Subcutaneous abdominal adipose tissue (tissue), 5 donors: ENCODE results near the gene PRAF2.

Experiments
- H3K27ac ChIP-seq: one replicate; pipeline ENCODE4 v1.7.0; 2013; ENCODE audit warnings: low read depth, mild to moderate bottlenecking, inconsistent platforms, low read length, moderate library complexity
- H3K27me3 ChIP-seq, 5 donors: one replicate each; pipeline ENCODE4 v1.7.0; 2013; ENCODE audit warnings: low read length in 5 of 5, inconsistent platforms in 1 of 5; ENCODE audit not compliant: control insufficient read depth in 5 of 5, insufficient read depth in 4 of 5
- H3K36me3 ChIP-seq, 5 donors: one replicate each; pipeline ENCODE4 v1.7.0; 2013; ENCODE audit warnings: low read length in 5 of 5; ENCODE audit not compliant: control insufficient read depth in 5 of 5, insufficient read depth in 5 of 5
- H3K4me1 ChIP-seq, 5 donors: one replicate each; pipeline ENCODE4 v1.7.0; 2013; ENCODE audit warnings: low read length in 5 of 5, mild to moderate bottlenecking in 3 of 5, moderate library complexity in 1 of 5; ENCODE audit not compliant: control insufficient read depth in 5 of 5, insufficient read depth in 5 of 5
- H3K4me3 ChIP-seq, 5 donors: one replicate each; pipeline ENCODE4 v1.7.0; 2013; ENCODE audit warnings: low read length in 5 of 5, low read depth in 1 of 5
- H3K9ac ChIP-seq, 5 donors: one replicate each; pipeline ENCODE4 v1.7.0; 2013; ENCODE audit warnings: low read length in 5 of 5, mild to moderate bottlenecking in 4 of 5, moderate library complexity in 3 of 5
- H3K9me3 ChIP-seq, 5 donors: one replicate each; pipeline ENCODE4 v1.7.0; 2013; ENCODE audit warnings: low read length in 5 of 5; ENCODE audit not compliant: control insufficient read depth in 5 of 5
- donor health status: healthy.
- donor health status: healthy.
- donor health status: healthy.
- donor health status: healthy.
- donor health status: healthy.

The PRAF2 gene

DNA sequence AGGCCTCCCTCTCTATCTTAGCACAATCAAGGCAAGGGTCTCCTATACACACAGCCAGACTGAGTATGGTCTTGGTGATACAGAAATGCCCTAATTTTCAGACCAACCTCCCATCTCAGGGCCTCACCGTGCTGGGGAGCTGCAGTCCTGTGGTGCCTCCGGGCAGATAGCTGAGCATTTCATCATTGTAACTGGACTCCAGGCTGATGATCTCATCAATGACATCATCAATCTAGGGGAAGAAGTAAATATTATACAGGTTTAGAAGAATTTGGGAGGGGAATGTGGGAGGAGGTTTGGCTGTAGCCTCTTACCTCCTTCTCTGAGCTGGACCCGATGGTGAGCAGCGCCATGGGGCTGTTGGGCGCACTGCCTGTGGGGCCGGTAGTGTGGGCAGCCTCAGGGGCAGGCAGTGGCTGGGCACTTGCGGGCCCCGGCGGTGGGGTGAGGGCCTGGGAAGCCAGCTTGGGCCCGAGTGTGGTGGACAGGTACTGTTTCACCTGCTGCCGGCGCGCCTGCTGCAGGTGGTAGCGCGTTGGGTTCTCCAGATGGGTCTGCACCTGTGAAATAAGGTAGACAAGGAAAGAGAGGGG, 35.8 kb downstream of the PRAF2 start:
- H3K9me3 ChIP-seq, result no peaks in the 10 kb centered on the region
- H3K4me3 ChIP-seq, result no peak overlapping the region

DNA sequence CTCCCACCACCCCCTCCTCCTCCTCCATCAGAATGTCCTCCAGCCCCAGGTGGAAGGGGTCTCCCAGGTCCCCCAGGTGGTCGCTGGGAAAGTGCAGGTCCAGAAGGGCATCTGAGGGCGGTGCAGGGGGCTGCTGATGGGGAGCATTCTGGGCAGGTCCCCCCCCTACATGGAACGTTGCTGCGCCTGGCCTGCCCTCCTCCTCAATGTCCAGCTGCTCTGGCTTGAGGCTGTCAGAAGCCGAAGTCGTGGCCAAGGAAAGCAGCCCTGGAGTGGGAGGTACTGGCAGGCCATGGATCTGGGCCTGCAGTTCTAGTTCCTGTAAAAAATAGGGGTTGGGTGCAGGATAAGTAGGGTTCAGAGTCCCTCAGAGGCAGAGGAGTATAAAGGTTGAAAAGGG, 43.5 kb downstream of the PRAF2 start:
- H3K27ac ChIP-seq, result no peak overlapping the region
- no peaks in the 10 kb centered on the region for H3K9me3 ChIP-seq
- H3K4me1 ChIP-seq, result peaks cover 0 to 22% (median 6%) of the 10 kb centered on the region in 5 donors
- no peak overlapping the region for H3K9ac ChIP-seq
- H3K36me3 ChIP-seq, result peaks cover 0 to 46% (median 41%) of the 10 kb centered on the region in 5 donors
- H3K4me3 ChIP-seq, result no peak overlapping the region
- peaks cover 0 to 11% (median 2%) of the 10 kb centered on the region in 5 donors for H3K27me3 ChIP-seq

More for the DNA sequence above, 35.8 kb downstream of the PRAF2 start:
- Histone ChIP-seq H3K4me1 (peaks cover 0 to 38% (median 34%) of the 10 kb centered on the region in 5 donors), H3K27me3 (peaks cover 0 to 7% (median 3%) of the 10 kb centered on the region in 5 donors), H3K9ac (no peak overlapping the region), H3K27ac (peak overlapping the region; percentile 98), H3K36me3 (peaks cover 0 to 50% (median 41%) of the 10 kb centered on the region in 5 donors)

DNA sequence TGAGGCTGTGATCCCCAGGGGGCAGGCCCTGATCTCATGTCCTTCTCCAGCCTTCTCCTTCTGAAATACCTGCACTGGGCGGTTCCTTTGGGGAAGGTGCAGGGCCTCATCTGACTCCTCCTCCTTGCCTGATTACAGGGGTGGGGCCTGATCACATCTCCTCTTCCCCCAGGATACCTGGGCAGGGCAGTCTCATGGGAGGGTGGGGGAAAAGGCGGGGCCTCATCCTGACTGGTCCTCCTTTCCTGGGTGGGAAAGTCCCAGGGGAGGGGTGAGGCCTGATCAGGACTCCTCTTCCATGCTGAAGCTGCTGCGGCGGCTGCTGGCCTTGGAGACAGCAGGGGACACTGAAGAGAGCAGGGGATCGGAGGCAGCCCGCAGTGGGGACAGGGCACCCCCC, 43.9 kb downstream of the PRAF2 start:
- no peaks in the 10 kb centered on the region for H3K9me3 ChIP-seq
- no peak overlapping the region for H3K9ac ChIP-seq
- peaks cover 0 to 46% (median 41%) of the 10 kb centered on the region in 5 donors for H3K36me3 ChIP-seq
- H3K27ac ChIP-seq, result no peak overlapping the region
- H3K4me3 ChIP-seq, result no peak overlapping the region
- peaks cover 0 to 21% (median 6%) of the 10 kb centered on the region in 5 donors for H3K4me1 ChIP-seq
- H3K27me3 ChIP-seq, result peaks cover 0 to 11% (median 2%) of the 10 kb centered on the region in 5 donors
